Measurements from ENCODE around the gene LPP.

DNA sequence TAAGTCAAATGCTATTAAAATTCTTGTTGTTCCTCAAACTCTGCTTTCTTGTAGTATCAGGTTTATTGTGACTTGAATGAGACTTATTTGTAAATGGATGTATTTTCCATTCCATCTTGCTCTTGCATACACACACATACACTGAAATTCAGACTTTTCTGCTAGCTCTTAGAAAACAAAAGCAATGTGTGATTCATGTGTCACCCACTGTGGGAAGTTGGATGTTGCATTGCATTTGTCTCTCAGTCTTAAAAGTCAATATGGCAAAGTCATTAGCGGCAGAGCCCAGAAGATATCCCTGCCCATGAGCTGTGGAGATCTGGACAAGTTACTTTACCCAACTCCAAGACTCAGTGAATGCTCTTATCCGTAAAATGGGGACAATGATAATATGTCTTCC, 660.6 kb downstream of the LPP start:
- TF ChIP-seq, protein P1, sequence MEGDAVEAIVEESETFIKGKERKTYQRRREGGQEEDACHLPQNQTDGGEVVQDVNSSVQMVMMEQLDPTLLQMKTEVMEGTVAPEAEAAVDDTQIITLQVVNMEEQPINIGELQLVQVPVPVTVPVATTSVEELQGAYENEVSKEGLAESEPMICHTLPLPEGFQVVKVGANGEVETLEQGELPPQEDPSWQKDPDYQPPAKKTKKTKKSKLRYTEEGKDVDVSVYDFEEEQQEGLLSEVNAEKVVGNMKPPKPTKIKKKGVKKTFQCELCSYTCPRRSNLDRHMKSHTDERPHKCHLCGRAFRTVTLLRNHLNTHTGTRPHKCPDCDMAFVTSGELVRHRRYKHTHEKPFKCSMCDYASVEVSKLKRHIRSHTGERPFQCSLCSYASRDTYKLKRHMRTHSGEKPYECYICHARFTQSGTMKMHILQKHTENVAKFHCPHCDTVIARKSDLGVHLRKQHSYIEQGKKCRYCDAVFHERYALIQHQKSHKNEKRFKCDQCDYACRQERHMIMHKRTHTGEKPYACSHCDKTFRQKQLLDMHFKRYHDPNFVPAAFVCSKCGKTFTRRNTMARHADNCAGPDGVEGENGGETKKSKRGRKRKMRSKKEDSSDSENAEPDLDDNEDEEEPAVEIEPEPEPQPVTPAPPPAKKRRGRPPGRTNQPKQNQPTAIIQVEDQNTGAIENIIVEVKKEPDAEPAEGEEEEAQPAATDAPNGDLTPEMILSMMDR (IDR thresholded peaks at IDR 0.05; ENCODE audit: low read length): no peak
- no peak for TF ChIP-seq EZH2phosphoT487 (IDR thresholded peaks at IDR 0.05; ENCODE audit: low read length)

Data from MM.1S (cell line).